ENCODE data around the gene PPM1E. TPM values are rescaled to one million over a fixed set of nuclear protein-coding genes. Genes with fewer than 3 reads are reported as not detected.

The PPM1E gene
- polyA plus RNA-seq, 4 donors, result under 0.01 to 0.34 (median 0.17) TPM

GRCh38 chr17:59011975-59012374 is 256.3 kb downstream of the PPM1E start:
- DNase-seq (no peak), FAIRE-seq (no peak)
- Histone ChIP-seq H3K36me3 (ENCODE audit: control insufficient read depth in 3 of 3, insufficient read depth in 2 of 3, low read depth in 1 of 3, low read length in 3 of 3) (peaks cover 2 to 18% (median 2%) of the 10 kb centered on the region in 3 donors), H3K4me3 (ENCODE audit: low read depth in 1 of 3, low read length in 3 of 3) (no peak overlapping the region), H3K9me3 (ENCODE audit: control insufficient read depth in 2 of 2, insufficient read depth in 1 of 2, low read depth in 1 of 2, low read length in 1 of 2) (no peaks in the 10 kb centered on the region), H3K4me1 (ENCODE audit: control insufficient read depth in 3 of 3, insufficient read depth in 2 of 3, low read depth in 1 of 3, low read length in 2 of 3) (no peaks in the 10 kb centered on the region), H3K27ac (ENCODE audit: low read depth in 1 of 3, low read length in 2 of 3) (no peak overlapping the region), H3K27me3 (ENCODE audit: control insufficient read depth in 3 of 3, insufficient read depth in 3 of 3, low read length in 3 of 3) (no peaks in the 10 kb centered on the region)
- WGBS, 3 donors, result 91 to 95% (median 95%) methylated on average over 2 of the region's 2 CpGs

GRCh38 chr17:59018019-59018418 is 262.4 kb downstream of the PPM1E start:
- FAIRE-seq, result no peak
- H3K9me3 ChIP-seq (ENCODE audit: control insufficient read depth in 2 of 2, insufficient read depth in 1 of 2, low read depth in 1 of 2, low read length in 1 of 2), result no peaks in the 10 kb centered on the region
- no peak overlapping the region for H3K4me3 ChIP-seq (ENCODE audit: low read depth in 1 of 3, low read length in 3 of 3)
- no peak overlapping the region for H3K27ac ChIP-seq (ENCODE audit: low read depth in 1 of 3, low read length in 2 of 3)
- no peaks in the 10 kb centered on the region for H3K27me3 ChIP-seq (ENCODE audit: control insufficient read depth in 3 of 3, insufficient read depth in 3 of 3, low read length in 3 of 3)
- no peak for DNase-seq
- no peaks in the 10 kb centered on the region for H3K4me1 ChIP-seq (ENCODE audit: control insufficient read depth in 3 of 3, insufficient read depth in 2 of 3, low read depth in 1 of 3, low read length in 2 of 3)
- peaks cover 0 to 12% (median 0%) of the 10 kb centered on the region in 3 donors for H3K36me3 ChIP-seq (ENCODE audit: control insufficient read depth in 3 of 3, insufficient read depth in 2 of 3, low read depth in 1 of 3, low read length in 3 of 3)
- 74 to 93% (median 86%) methylated on average over 1 of the region's 1 CpG for WGBS, 3 donors

GRCh38 chr17:59024916-59025315 is 269.3 kb downstream of the PPM1E start:
- DNase-seq, result no peak
- H3K9me3 ChIP-seq (ENCODE audit: control insufficient read depth in 2 of 2, insufficient read depth in 1 of 2, low read depth in 1 of 2, low read length in 1 of 2), result no peaks in the 10 kb centered on the region
- H3K27me3 ChIP-seq (ENCODE audit: control insufficient read depth in 3 of 3, insufficient read depth in 3 of 3, low read length in 3 of 3), result no peaks in the 10 kb centered on the region
- peak; percentile 23 for FAIRE-seq
- WGBS, 3 donors, result 95 to 97% (median 95%) methylated on average over 2 of the region's 2 CpGs
- H3K4me3 ChIP-seq (ENCODE audit: low read depth in 1 of 3, low read length in 3 of 3), result no peak overlapping the region
- peaks cover 3 to 7% (median 4%) of the 10 kb centered on the region in 3 donors for H3K36me3 ChIP-seq (ENCODE audit: control insufficient read depth in 3 of 3, insufficient read depth in 2 of 3, low read depth in 1 of 3, low read length in 3 of 3)
- H3K27ac ChIP-seq (ENCODE audit: low read depth in 1 of 3, low read length in 2 of 3), result no peak overlapping the region
- H3K4me1 ChIP-seq (ENCODE audit: control insufficient read depth in 3 of 3, insufficient read depth in 2 of 3, low read depth in 1 of 3, low read length in 2 of 3), result no peaks in the 10 kb centered on the region

- WGBS, 3 donors, result 83 to 95% (median 86%) methylated on average over 1 of the region's 1 CpG
Observed at GRCh38 chr17:59026176-59026939, 270.7 kb downstream of the PPM1E start.

GRCh38 chr17:59027750-59028149 is 272.1 kb downstream of the PPM1E start:
- no peaks in the 10 kb centered on the region for H3K27me3 ChIP-seq (ENCODE audit: control insufficient read depth in 3 of 3, insufficient read depth in 3 of 3, low read length in 3 of 3)
- no peaks in the 10 kb centered on the region for H3K9me3 ChIP-seq (ENCODE audit: control insufficient read depth in 2 of 2, insufficient read depth in 1 of 2, low read depth in 1 of 2, low read length in 1 of 2)
- WGBS, 3 donors, result 75 to 91% (median 86%) methylated on average over 4 of the region's 4 CpGs
- no peaks in the 10 kb centered on the region for H3K4me1 ChIP-seq (ENCODE audit: control insufficient read depth in 3 of 3, insufficient read depth in 2 of 3, low read depth in 1 of 3, low read length in 2 of 3)
- DNase-seq (no peak), FAIRE-seq (no peak)
- H3K27ac ChIP-seq (ENCODE audit: low read depth in 1 of 3, low read length in 2 of 3), result no peak overlapping the region
- peaks cover 3 to 5% (median 5%) of the 10 kb centered on the region in 3 donors for H3K36me3 ChIP-seq (ENCODE audit: control insufficient read depth in 3 of 3, insufficient read depth in 2 of 3, low read depth in 1 of 3, low read length in 3 of 3)
- no peak overlapping the region for H3K4me3 ChIP-seq (ENCODE audit: low read depth in 1 of 3, low read length in 3 of 3)

More at GRCh38 chr17:59026176-59026939, 270.7 kb downstream of the PPM1E start:
- Histone ChIP-seq H3K9me3 (ENCODE audit: control insufficient read depth in 2 of 2, insufficient read depth in 1 of 2, low read depth in 1 of 2, low read length in 1 of 2) (no peaks in the 10 kb centered on the region), H3K4me1 (ENCODE audit: control insufficient read depth in 3 of 3, insufficient read depth in 2 of 3, low read depth in 1 of 3, low read length in 2 of 3) (no peaks in the 10 kb centered on the region), H3K27me3 (ENCODE audit: control insufficient read depth in 3 of 3, insufficient read depth in 3 of 3, low read length in 3 of 3) (no peaks in the 10 kb centered on the region), H3K4me3 (ENCODE audit: low read depth in 1 of 3, low read length in 3 of 3) (no peak overlapping the region), H3K27ac (ENCODE audit: low read depth in 1 of 3, low read length in 2 of 3) (no peak overlapping the region), H3K36me3 (ENCODE audit: control insufficient read depth in 3 of 3, insufficient read depth in 2 of 3, low read depth in 1 of 3, low read length in 3 of 3) (peaks cover 3 to 5% (median 4%) of the 10 kb centered on the region in 3 donors)
- FAIRE-seq (no peak), DNase-seq (no peak)

- FAIRE-seq, result no peak
- no peaks in the 10 kb centered on the region for H3K27me3 ChIP-seq (ENCODE audit: control insufficient read depth in 3 of 3, insufficient read depth in 3 of 3, low read length in 3 of 3)
- H3K27ac ChIP-seq (ENCODE audit: low read depth in 1 of 3, low read length in 2 of 3), result no peak overlapping the region
- H3K9me3 ChIP-seq (ENCODE audit: control insufficient read depth in 2 of 2, insufficient read depth in 1 of 2, low read depth in 1 of 2, low read length in 1 of 2), result no peaks in the 10 kb centered on the region
- no peak overlapping the region for H3K4me3 ChIP-seq (ENCODE audit: low read depth in 1 of 3, low read length in 3 of 3)
- H3K4me1 ChIP-seq (ENCODE audit: control insufficient read depth in 3 of 3, insufficient read depth in 2 of 3, low read depth in 1 of 3, low read length in 2 of 3), result no peaks in the 10 kb centered on the region
- peaks cover 3 to 6% (median 5%) of the 10 kb centered on the region in 3 donors for H3K36me3 ChIP-seq (ENCODE audit: control insufficient read depth in 3 of 3, insufficient read depth in 2 of 3, low read depth in 1 of 3, low read length in 3 of 3)
- 92 to 94% (median 93%) methylated on average over 6 of the region's 6 CpGs for WGBS, 3 donors
- no peak for DNase-seq
Observed at GRCh38 chr17:59028328-59028727, 272.7 kb downstream of the PPM1E start.

- H3K36me3 ChIP-seq (ENCODE audit: control insufficient read depth in 3 of 3, insufficient read depth in 2 of 3, low read depth in 1 of 3, low read length in 3 of 3), result peaks cover 3 to 14% (median 5%) of the 10 kb centered on the region in 3 donors
- 100% methylated on average over 1 of the region's 1 CpG for WGBS, 3 donors
- no peak overlapping the region for H3K4me3 ChIP-seq (ENCODE audit: low read depth in 1 of 3, low read length in 3 of 3)
- no peak overlapping the region for H3K27ac ChIP-seq (ENCODE audit: low read depth in 1 of 3, low read length in 2 of 3)
- DNase-seq, result no peak
- FAIRE-seq, result no peak
- H3K9me3 ChIP-seq (ENCODE audit: control insufficient read depth in 2 of 2, insufficient read depth in 1 of 2, low read depth in 1 of 2, low read length in 1 of 2), result no peaks in the 10 kb centered on the region
- H3K4me1 ChIP-seq (ENCODE audit: control insufficient read depth in 3 of 3, insufficient read depth in 2 of 3, low read depth in 1 of 3, low read length in 2 of 3), result no peaks in the 10 kb centered on the region
- no peaks in the 10 kb centered on the region for H3K27me3 ChIP-seq (ENCODE audit: control insufficient read depth in 3 of 3, insufficient read depth in 3 of 3, low read length in 3 of 3)
Observed at GRCh38 chr17:59030811-59031210, 275.2 kb downstream of the PPM1E start.

Data from small intestine (tissue), 7 donors.